H9 (cell line): ENCODE data around the gene SLC7A1. TPM values are rescaled to one million over a fixed set of nuclear protein-coding genes. Genes with fewer than 3 reads are reported as not detected.

Experiments
- DNase-seq: peaks from one replicate; pipeline ENCODE4 v3.0.0-alpha.2; 2017
- H2AFZ ChIP-seq: one replicate; pipeline ENCODE4 v1.6.1; 2013; ENCODE audit warnings: mild to moderate bottlenecking, low read length, control low read depth, moderate library complexity
- H2AK5ac ChIP-seq: 2 replicates; pipeline ENCODE4 v1.6.1; 2013; ENCODE audit warnings: low read length, control low read depth, mixed read lengths; ENCODE audit not compliant: insufficient read length
- H2BK120ac ChIP-seq: one replicate; pipeline ENCODE4 v1.6.1; 2013; ENCODE audit warnings: low read depth, mild to moderate bottlenecking, low read length, control low read depth, inconsistent platforms; ENCODE audit not compliant: poor library complexity, severe bottlenecking
- H2BK12ac ChIP-seq: 2 replicates; pipeline ENCODE4 v1.6.1; 2013; ENCODE audit warnings: low read length, control low read depth, mixed read lengths, low read depth; ENCODE audit not compliant: insufficient read length
- H2BK15ac ChIP-seq: 2 replicates; pipeline ENCODE4 v1.6.1; 2013; ENCODE audit warnings: low read depth, low read length, control low read depth
- H2BK20ac ChIP-seq: one replicate; pipeline ENCODE4 v1.6.1; 2013; ENCODE audit warnings: low read depth, mild to moderate bottlenecking, low read length, control low read depth, inconsistent platforms; ENCODE audit not compliant: poor library complexity, severe bottlenecking
- H2BK5ac ChIP-seq: 2 replicates; pipeline ENCODE4 v1.6.1; 2013; ENCODE audit warnings: low read length, control low read depth, mixed read lengths; ENCODE audit not compliant: insufficient read length
- H3K14ac ChIP-seq: 2 replicates; pipeline ENCODE4 v1.6.1; 2013; ENCODE audit warnings: low read length, control low read depth; ENCODE audit not compliant: insufficient read depth
- H3K18ac ChIP-seq: 2 replicates; pipeline ENCODE4 v1.6.1; 2013; ENCODE audit warnings: low read depth, mild to moderate bottlenecking, mixed read lengths, low read length, control low read depth; ENCODE audit not compliant: insufficient read length
- H3K23ac ChIP-seq: 2 replicates; pipeline ENCODE4 v1.6.1; 2013; ENCODE audit warnings: low read length, control low read depth, mixed read lengths, low read depth; ENCODE audit not compliant: insufficient read length
- H3K23me2 ChIP-seq: 2 replicates; pipeline ENCODE4 v1.6.1; 2013; ENCODE audit warnings: low read depth, mild to moderate bottlenecking, mixed read lengths, low read length, control low read depth; ENCODE audit not compliant: insufficient read length, poor library complexity, severe bottlenecking
- H3K27ac ChIP-seq: 2 replicates; pipeline ENCODE4 v1.5.1; 2013; ENCODE audit warnings: low read length, control low read depth, mixed read lengths, low read depth; ENCODE audit not compliant: insufficient read length
- H3K27me3 ChIP-seq: 2 replicates; pipeline ENCODE4 v1.6.1; 2013; ENCODE audit warnings: low read length, control low read depth, inconsistent platforms; ENCODE audit not compliant: insufficient read depth
- H3K4ac ChIP-seq: 2 replicates; pipeline ENCODE4 v1.6.1; 2013; ENCODE audit warnings: low read depth, mild to moderate bottlenecking, control low read depth, inconsistent platforms, low read length, moderate library complexity
- H3K4me1 ChIP-seq: 2 replicates; pipeline ENCODE4 v1.6.1; 2013; ENCODE audit warnings: low read length, control low read depth, inconsistent platforms; ENCODE audit not compliant: insufficient read depth
- H3K4me2 ChIP-seq: 2 replicates; pipeline ENCODE4 v1.6.1; 2013; ENCODE audit warnings: low read length, control low read depth, mixed read lengths; ENCODE audit not compliant: insufficient read length, insufficient read depth
- H3K56ac ChIP-seq: 2 replicates; pipeline ENCODE4 v1.6.1; 2013; ENCODE audit warnings: low read depth, mild to moderate bottlenecking, mixed read lengths, low read length, control low read depth; ENCODE audit not compliant: insufficient read length
- H3K79me1 ChIP-seq: 2 replicates; pipeline ENCODE4 v1.6.1; 2013; ENCODE audit warnings: low read depth, mild to moderate bottlenecking, moderate library complexity, low read length, control low read depth, inconsistent platforms; ENCODE audit not compliant: insufficient read depth, poor library complexity, severe bottlenecking
- H3K79me2 ChIP-seq: 2 replicates; pipeline ENCODE4 v1.6.1; 2013; ENCODE audit warnings: low read length, control low read depth, inconsistent platforms; ENCODE audit not compliant: insufficient read depth
- H3K9ac ChIP-seq: 2 replicates; pipeline ENCODE4 v1.6.1; 2013; ENCODE audit warnings: low read length, control low read depth, mixed read lengths; ENCODE audit not compliant: insufficient read length; ENCODE audit errors: extremely low read depth
- H3K9me3 ChIP-seq: one replicate; pipeline ENCODE4 v1.6.1; 2013; ENCODE audit warnings: low read depth, low read length, inconsistent platforms; ENCODE audit not compliant: control insufficient read depth
- H3T11ph ChIP-seq: one replicate; pipeline ENCODE4 v1.6.1; 2013; ENCODE audit warnings: mild to moderate bottlenecking, low read length, control low read depth, inconsistent platforms
- H4K20me1 ChIP-seq: one replicate; pipeline ENCODE4 v1.6.1; 2013; ENCODE audit not compliant: control insufficient read depth, insufficient read length, insufficient read depth
- H4K5ac ChIP-seq: 2 replicates; pipeline ENCODE4 v1.6.1; 2013; ENCODE audit warnings: low read depth, mild to moderate bottlenecking, mixed read lengths, low read length, control low read depth; ENCODE audit not compliant: insufficient read length
- H4K8ac ChIP-seq: replicated peaks from 2 replicates; pipeline ENCODE4 v1.6.1; 2013; ENCODE audit warnings: low read length, control low read depth, mixed read lengths, low read depth; ENCODE audit not compliant: insufficient read length
- H4K91ac ChIP-seq: 2 replicates; pipeline ENCODE4 v1.6.1; 2013; ENCODE audit warnings: low read depth, mild to moderate bottlenecking, moderate library complexity, mixed read lengths, low read length, control low read depth; ENCODE audit not compliant: insufficient read length
- H3K27ac Mint-ChIP-seq, 3 experiments: 2 replicates in 2 of 3; 3 replicates in 1 of 3; pipeline ENCODE4 v1.8.0; 2020 to 2021; ENCODE audit warnings: mixed read lengths in 3 of 3, mild to moderate bottlenecking in 1 of 3, moderate library complexity in 1 of 3
- H3K27me3 Mint-ChIP-seq: 2 replicates; pipeline ENCODE4 v1.8.0; 2021; ENCODE audit warnings: low read depth, mild to moderate bottlenecking, moderate library complexity, mixed read lengths
- H3K36me3 Mint-ChIP-seq, 3 experiments: 2 replicates in 2 of 3; 3 replicates in 1 of 3; pipeline ENCODE4 v1.8.0; 2020 to 2021; ENCODE audit warnings: low read depth in 3 of 3, mixed read lengths in 3 of 3; ENCODE audit not compliant: insufficient read depth in 1 of 3
- H3K4me1 Mint-ChIP-seq, 2 experiments: 2 replicates each; pipeline ENCODE4 v1.8.0; 2020; ENCODE audit warnings: mixed read lengths in 2 of 2
- H3K4me3 Mint-ChIP-seq, 2 experiments: 2 replicates in 1 of 2; 3 replicates in 1 of 2; pipeline ENCODE4 v1.8.0; 2020 to 2021; ENCODE audit warnings: mild to moderate bottlenecking in 2 of 2, mixed read lengths in 2 of 2, moderate library complexity in 1 of 2
- H3K9me3 Mint-ChIP-seq, 2 experiments: 2 replicates in 1 of 2; 3 replicates in 1 of 2; pipeline ENCODE4 v1.8.0; 2020; ENCODE audit warnings: mild to moderate bottlenecking in 2 of 2, mixed read lengths in 2 of 2, moderate library complexity in 1 of 2
- WGBS: extraction: QIAGEN DNeasy Blood & Tissue Kit; methylation state at CpG from one replicate; pipeline ENCODE4 v1.1.7; 2013; ENCODE audit warnings: missing lambda C conversion rate, low lambda C conversion rate, mixed read lengths; ENCODE audit not compliant: insufficient read length; ENCODE audit errors: extremely low coverage; 5-methylcytosine and 5-hydroxymethylcytosine counted together
- total RNA-seq: library from RNA; stranded (reverse); gene quantifications from 2 replicates; pipeline ENCODE4 v1.2.1, GENCODE V29; 2021
- TF ChIP-seq, protein P1 (sequence below): fragments of 200-600 bp; sonication (generic); conservative IDR thresholded peaks from 3 replicates; pipeline ENCODE4 v1.8.0; 2021; ENCODE audit warnings: antibody characterized with exemption, mild to moderate bottlenecking

SLC7A1 gene
- total RNA-seq, 1 experiment from 2014 or later = 109 TPM

DNA sequence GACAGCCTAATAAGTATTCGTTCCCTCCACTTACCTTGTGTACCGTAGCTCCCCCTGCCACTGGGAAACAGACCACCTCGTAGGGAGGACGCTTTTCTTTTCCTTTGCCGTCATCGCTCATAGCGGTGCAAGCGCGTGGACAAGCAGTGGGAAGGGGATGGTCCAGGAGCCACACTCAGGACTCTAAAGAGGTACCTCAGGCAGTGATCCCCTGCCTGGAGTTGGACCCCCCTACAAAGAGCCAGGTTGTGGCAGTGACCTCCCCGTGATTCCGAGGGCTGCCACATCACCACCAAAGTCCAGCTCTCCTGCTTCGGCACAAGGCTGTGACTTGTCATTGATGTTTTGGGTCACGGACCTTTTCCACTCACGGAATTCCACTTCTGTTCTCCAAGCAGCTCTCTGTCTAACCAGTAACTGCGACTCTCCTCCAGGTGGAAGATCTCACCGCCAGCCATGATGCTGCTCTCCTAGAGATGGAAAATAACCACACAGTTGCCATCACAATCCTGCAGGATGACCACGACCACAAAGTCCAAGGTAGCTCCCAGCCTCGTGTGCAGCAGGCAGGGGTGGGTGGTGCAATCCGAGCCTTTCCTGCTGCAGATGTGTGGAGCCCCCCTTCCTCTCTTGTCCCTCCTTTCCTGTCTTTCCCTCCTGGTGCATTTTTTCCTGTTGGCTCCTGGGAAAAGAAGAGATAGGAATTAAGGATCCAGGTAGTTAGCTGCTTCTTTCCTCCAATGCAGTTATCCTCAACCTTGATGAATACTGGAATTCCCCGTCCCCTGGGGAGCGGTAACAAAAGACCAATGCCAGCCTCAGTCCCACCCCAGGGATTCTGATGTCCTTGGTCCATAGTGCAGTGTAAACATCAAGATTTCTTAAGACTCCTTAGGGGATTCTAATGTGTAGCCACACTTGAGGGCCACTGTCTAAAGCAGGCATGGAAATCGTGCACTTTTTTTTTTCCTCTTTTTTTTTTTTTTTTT, 107.7 kb downstream of the SLC7A1 start:
- Histone ChIP-seq H4K91ac (no peak overlapping the region), H4K20me1 (no peaks in the 10 kb centered on the region), H2BK5ac (no peak overlapping the region), H3K9me3 (no peaks in the 10 kb centered on the region), H3K9ac (no peak overlapping the region), H3K4me1 (peaks cover 11% of the 10 kb centered on the region; the same call in 1 of the 2 replicates), H2BK120ac (no peak overlapping the region), H2BK20ac (no peak overlapping the region), H3K56ac (no peak overlapping the region), H2AFZ (no peak overlapping the region), H3K79me2 (no peaks in the 10 kb centered on the region), H3K14ac (no peak overlapping the region), H3K4ac (no peak overlapping the region), H3K79me1 (no peaks in the 10 kb centered on the region), H2BK15ac (no peak overlapping the region), H2AK5ac (no peak overlapping the region), H3K18ac (no peak overlapping the region), H2BK12ac (no peak overlapping the region), H4K5ac (no peak overlapping the region), H3K23ac (no peak overlapping the region), H3K27ac (no peak overlapping the region), H3K27me3 (no peaks in the 10 kb centered on the region), H3K23me2 (no peaks in the 10 kb centered on the region), H4K8ac (no peak overlapping the region), H3T11ph (no peak overlapping the region), H3K4me2 (no peak overlapping the region)
- no peaks in the 10 kb centered on the region for H3K36me3 Mint-ChIP-seq
- no peaks in the 10 kb centered on the region for H3K27me3 Mint-ChIP-seq
- H3K4me3 Mint-ChIP-seq = no peak overlapping the region
- H3K27ac Mint-ChIP-seq = no peak overlapping the region
- DNase-seq = no peak
- H3K4me1 Mint-ChIP-seq = peaks cover 36 to 40% of the 10 kb centered on the region in 2 experiments
- TF ChIP-seq, protein P1, sequence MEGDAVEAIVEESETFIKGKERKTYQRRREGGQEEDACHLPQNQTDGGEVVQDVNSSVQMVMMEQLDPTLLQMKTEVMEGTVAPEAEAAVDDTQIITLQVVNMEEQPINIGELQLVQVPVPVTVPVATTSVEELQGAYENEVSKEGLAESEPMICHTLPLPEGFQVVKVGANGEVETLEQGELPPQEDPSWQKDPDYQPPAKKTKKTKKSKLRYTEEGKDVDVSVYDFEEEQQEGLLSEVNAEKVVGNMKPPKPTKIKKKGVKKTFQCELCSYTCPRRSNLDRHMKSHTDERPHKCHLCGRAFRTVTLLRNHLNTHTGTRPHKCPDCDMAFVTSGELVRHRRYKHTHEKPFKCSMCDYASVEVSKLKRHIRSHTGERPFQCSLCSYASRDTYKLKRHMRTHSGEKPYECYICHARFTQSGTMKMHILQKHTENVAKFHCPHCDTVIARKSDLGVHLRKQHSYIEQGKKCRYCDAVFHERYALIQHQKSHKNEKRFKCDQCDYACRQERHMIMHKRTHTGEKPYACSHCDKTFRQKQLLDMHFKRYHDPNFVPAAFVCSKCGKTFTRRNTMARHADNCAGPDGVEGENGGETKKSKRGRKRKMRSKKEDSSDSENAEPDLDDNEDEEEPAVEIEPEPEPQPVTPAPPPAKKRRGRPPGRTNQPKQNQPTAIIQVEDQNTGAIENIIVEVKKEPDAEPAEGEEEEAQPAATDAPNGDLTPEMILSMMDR = no peak
- no peaks in the 10 kb centered on the region for H3K9me3 Mint-ChIP-seq
- WGBS = no CpG with 5 or more reads among the region's 22 CpGs
